NCI-H82 (cell line): Measurements from ENCODE around the gene FAM149A.
A peak's percentile ranks its signal among the peaks of the same experiment; 100 is the strongest.

Experiments used
- DNase-seq: peaks from one replicate; lab custom pipeline; 2025; lab: John Stamatoyannopoulos, UW

FAM149A gene

DNA sequence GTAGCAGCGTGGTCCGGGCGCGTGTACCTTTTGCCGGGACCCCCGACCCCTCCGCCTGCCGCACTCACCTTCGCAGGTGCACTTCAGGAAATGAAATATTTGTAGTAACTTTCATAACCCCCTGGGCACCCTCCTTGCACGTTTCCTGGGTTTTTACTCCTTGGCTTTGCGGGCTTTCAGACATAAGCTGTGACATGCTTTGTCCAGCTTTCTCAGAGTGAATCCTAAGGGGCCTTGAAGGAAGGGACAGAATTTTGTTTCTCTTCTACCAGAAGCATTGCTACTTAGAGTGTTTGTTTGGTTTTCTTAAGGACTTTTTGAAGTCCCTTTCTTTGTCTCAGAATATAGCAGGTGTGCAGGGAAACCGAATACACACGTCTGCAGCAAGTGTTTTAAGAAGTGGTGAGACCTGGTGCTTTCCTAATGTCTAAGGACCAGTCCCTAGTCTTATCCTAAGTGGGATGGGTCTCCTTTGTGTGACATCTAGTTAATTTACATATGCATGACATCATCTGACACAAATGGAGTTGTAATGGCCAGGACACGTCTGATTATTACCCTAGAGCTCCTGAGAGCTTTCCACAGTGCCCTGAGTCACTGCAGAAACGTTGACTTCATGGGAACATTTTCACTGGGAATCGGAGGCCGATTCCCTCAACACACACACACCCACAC lies 1.3 kb downstream of the FAM149A start:
- DNase-seq: no peak

DNA sequence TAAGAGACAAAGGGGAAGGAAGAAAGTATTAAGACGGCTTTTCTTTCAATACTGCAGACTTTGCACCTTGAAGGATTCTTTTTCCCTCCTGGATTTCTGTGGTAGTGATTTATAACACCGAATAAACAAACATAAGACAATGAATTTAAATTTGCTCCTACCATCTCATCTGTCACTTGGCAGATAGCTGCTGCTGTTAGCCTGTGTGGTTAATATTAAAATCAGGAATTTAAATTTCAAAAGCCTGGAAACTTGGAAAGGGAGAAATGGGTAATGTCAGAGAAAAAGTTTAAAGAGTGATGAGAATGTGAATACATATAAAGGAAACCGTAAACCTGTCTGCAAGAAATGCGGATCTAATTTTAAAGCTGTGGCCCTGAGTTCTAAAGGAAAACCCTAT lies 3.4 kb downstream of the FAM149A start:
- DNase-seq: no peak

DNA sequence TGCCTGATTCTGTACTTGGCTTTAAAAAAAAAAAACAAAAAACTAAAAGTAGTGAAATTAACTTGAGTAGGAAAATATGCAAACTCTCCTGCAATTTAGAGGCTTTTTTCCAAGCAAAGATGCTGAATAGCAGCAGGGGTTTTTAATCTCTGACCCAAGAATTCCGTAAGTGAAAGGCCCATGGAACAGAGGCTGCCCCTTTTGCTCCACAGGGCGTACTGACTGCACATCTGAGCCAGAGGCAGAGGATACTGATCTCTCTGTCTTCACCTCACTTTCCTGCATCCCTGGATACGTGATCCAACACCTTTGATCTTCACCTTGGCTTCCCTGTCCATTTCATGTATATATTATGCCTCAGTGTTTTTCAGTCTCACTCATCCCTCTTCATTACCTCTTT lies 3.9 kb downstream of the FAM149A start:
- DNase-seq: no peak

DNA sequence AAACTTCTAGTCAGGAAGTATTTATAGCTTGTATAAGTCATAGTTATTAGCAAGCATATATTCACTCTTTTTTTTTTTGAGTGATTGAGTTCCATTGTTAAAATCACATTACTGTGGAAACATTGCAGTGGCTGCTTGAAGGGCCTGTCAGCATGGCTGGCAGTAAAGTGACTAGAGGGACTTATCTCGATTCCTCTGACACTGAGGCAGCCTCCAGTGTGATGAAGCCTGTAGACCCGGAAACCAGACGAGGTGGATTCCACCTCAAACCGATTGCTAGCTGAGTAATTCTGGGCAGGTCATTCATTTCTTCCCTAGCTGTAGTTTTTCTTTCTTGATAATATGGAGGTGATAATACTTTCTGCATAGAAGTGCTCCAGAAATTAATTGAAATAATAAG lies 4.7 kb downstream of the FAM149A start:
- no peak for DNase-seq

DNA sequence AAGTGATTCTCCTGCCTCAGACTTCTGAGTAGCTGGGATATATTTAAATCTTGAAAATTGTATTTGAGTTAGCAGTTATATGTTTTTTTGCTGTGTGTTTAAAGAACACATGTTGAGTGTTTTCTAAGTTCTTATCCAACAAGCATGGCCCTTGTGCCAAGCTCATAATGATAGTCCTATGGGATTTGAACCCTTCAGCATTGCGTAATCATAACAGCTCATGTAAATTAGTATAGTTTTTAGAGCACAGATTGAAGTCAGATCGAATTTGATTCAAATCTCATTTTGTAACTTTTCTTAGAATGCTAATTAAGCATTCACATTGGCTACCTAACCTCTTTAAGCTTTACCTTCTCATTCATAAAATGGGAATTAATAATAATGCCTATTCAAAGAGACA lies 12.2 kb downstream of the FAM149A start:
- no peak for DNase-seq

DNA sequence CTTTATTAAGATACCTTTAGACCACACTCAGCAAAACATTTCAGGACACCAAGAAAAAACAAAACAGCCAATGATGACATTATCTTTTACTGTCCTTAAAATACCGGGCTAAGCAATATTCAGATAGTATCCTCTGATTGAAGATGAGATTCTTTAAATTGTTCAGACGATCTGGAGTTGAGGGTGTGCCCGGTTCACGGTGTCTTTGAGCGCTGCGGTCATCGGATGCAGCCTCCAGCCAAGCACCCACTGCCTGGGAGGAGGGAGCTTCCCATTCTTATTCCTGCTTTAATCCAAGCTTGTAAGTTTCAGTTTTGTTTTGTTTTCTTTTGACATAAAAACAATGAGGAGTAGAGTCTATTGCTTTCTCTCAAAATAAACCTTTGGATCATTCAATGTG lies 14.1 kb downstream of the FAM149A start:
- no peak for DNase-seq

DNA sequence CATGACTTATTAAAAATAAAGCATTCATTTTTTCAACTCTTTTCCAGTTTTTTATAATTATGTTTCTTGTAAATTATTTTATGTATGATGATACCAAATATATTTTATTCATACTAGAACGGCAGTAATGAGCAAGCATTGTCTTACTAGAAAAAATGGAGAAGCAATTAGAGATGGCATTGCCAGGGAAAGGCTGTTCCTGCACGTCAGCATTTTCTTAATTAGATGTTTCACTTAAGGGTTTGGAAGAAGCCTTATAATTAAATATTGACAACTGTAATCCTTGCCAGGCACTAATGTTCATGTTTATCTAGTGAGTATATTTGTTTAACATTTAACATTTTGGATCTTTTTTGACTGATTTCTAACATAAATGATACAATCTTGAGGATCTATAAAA lies 16.6 kb downstream of the FAM149A start:
- DNase-seq: no peak

DNA sequence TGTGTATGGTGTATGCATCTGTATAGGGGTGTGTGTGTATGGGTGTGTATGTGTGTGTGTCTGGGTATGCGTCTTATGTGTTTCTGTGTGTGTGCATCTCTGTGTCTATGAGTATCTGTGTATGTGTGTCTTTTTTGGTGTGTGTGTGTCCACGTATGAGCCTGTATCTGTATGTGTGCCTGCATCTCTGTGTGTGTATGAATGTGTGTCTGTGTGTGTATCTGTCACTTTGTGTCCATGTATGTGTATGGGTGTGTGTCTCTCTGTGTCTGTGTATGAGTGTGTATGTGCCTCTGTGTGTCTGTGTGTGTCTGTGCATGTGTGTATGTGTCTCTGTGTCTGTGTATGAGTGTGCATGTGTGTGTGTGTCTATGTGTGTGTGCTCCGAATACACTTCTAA lies 24.3 kb downstream of the FAM149A start:
- DNase-seq: no peak

DNA sequence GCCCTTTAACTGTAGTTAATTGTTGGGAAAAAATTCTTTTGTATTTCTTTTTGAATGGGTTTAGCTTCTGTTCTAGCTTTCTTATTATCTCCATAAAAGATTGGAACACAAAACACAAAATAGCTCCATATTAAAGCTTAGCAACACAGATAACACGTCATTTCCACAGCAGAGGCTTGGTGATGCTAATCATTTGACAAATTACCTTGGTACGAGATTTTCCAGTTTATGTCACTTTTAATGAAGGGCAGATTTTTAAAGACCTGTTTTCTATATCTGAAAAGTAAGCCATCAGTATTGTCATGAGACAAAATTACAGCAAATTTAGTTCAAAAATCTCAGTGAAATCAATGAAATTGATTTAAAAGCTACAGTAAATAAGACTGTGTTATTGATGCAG lies 27.4 kb downstream of the FAM149A start:
- DNase-seq: no peak

DNA sequence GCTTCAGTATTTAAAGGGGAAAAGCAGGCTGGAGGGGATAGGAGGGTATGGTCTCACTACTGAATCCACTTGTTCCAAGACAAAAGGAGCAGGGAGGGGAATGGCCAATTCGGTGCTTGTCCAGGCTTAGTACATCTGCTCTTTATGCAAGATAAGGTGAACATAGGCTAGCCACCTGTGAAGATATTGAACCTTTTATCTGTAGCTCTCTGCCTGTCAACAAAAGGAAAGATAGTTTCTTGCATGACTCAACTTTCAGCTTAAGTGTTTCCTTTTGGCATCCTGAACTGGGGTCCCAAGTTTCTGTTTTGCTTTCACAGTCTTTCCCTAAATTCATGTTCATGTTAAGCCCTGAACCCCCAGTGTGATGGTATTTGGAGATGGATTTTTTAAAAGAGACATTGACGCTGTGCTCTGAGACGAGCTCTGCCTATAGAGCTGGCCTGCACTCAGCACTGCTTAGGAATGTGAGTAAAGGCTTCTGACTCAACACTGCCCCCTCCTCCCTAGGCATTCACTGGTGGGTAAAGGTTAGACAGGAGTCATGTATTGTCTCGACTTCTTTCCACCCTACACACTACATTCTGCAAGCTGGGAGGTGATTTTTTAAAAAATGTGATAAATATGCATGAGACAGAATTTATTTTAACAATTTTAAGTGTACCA lies 28.2 kb downstream of the FAM149A start:
- DNase-seq: peak; percentile 3

DNA sequence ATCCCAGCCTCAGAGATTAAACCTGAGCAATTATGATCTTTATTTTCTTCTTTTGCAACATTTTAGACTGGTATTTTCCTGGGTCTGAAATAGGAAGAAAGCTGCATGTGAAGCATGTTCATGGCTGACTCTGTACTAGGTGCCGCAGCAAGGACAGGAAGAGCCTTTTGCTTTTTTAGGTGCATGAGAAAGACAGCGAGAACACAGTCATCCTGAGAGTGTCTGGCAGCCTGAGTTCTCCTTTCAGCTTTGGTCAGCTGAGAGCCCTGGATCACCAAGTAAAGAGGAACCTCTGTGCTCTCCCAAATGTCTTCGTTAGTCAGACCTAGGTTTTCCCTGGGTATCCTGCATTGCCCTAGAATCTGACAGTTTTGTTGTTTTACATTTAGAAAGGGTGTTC lies 29.8 kb downstream of the FAM149A start:
- DNase-seq: no peak

DNA sequence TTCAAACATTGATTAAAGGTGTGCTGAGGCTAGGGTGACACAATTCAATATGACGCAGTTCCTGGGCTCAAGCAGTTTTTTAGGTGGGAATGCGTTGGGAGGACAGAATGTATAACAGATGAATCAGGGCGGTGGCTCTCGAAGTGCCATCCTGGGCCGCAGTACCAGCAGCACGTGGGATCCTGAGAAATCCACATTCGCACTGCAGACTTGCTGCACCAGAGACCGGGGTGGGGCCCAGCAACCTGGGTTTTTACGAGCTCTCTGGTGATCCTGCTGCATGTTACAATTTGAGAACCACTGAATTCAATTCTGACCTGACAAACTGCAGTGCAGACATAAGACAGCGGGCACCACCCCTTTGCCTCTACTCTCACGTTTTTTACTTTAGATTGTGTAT lies 30.4 kb downstream of the FAM149A start:
- no peak for DNase-seq

GRCh38 chr4:186137196-186137794 lies 32.8 kb downstream of the FAM149A start:
- DNase-seq: peak; percentile 10

DNA sequence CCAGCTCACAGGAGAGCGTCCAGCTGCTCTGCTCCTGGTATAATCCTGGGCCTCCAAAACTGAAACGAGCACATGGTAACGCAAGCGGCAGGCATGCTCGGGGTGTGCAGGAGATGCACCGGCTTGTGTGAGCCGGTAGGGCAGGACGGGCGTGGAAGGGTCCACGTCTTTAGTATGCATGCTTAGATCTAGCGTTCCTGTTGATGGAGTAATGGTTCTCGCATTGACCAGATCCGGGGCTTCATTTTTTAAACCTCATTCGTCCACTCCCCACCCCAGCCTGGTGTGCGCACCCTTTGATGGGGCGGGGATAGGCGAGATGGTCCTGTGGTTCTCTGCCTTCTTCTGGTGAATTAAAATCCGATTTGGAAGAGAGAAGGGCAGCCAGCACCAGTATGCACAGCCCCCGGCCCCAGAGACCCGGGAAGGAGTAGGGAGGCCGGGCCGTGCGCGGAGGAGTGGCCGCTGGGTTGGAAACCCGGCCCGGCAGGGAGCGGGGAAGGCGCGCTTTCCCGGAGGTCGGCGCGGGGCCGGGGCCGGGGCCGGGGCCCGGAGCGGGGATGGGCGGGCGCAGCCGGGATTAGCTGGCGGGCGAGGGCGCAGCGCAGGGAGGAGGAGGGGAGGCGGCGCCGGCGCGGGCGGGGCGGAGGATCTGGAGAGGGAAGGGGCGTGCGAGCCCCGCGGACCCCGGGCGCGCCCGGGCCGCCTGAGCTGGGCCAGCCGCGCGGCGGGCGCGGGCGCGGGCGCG lies 39.9 kb downstream of the FAM149A start:
- peak; percentile 57 for DNase-seq

GRCh38 chr4:186144946-186145569 lies 40.6 kb downstream of the FAM149A start:
- DNase-seq: peak; percentile 24

DNA sequence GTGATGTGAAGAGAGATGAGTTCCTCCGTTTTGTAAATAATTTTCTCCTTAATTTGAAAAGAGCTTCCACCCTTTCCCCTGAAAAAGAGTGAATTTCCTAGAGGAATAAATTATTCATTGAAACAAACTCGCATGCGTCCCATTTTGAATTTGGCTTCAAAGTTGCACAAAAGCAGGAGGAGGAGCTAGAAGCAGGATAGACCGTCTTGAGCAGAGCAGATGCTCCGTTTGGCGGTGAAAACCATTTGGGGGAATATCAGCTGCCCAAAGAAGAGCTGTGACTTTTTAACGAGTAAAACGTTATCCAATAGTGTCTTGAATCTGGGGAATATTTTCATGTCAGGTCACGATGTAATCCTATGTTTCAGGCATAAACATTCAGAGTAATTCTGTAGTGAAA lies 42.0 kb downstream of the FAM149A start:
- DNase-seq: no peak

GRCh38 chr4:186148336-186148975 lies 44.0 kb downstream of the FAM149A start:
- DNase-seq: no peak

GRCh38 chr4:186149872-186150271 lies 45.4 kb downstream of the FAM149A start:
- DNase-seq: no peak

GRCh38 chr4:186150926-186151325 lies 46.4 kb downstream of the FAM149A start:
- DNase-seq: no peak

- DNase-seq: no peak
Observed at GRCh38 chr4:186151499-186151898, 47.0 kb downstream of the FAM149A start.

DNA sequence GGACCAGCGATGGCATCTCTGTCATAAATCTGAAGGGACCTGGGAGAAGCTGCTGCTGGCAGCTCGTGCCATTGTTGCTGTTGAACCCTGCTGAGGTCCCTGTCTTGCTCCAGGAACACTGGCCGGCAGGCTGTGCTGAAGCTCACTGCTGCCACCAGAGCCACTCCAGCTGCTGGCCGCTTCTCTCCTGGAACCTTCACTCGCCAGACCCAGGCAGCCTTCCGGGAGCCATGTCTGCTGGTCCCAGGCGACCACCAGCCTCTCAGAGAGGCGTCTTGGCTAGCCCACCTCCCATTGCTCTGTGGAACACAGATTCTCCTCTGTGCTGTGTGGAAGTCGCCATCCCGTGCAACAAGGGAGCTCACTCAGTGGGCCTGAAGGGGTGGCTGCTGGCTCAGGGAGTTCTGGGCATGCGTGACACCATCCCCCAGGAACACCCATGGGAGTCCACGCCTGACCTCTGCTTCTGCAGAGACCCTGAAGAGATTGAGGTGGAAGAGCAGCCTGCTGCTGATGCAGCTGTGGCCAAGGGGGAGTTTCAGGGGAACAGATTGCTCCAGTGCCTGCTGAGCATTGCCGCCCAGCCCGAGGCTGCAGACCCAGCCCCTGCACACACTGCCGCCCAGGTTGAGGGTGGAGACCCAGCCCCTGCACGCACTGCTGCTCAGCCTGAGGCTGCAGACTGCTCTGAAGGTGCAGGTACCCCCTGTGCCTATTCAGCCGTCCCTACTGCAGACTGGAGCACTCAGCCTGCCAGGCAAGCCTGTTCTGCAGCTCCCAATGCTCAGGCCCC lies 53.7 kb downstream of the FAM149A start:
- no peak for DNase-seq
